ENCODE data around the gene RMDN2. TPM values are rescaled to one million over a fixed set of nuclear protein-coding genes. Genes with fewer than 3 reads are reported as not detected.

The RMDN2 gene
- total RNA-seq, 1 experiment from 2014 or later: 4.7 TPM

DNA sequence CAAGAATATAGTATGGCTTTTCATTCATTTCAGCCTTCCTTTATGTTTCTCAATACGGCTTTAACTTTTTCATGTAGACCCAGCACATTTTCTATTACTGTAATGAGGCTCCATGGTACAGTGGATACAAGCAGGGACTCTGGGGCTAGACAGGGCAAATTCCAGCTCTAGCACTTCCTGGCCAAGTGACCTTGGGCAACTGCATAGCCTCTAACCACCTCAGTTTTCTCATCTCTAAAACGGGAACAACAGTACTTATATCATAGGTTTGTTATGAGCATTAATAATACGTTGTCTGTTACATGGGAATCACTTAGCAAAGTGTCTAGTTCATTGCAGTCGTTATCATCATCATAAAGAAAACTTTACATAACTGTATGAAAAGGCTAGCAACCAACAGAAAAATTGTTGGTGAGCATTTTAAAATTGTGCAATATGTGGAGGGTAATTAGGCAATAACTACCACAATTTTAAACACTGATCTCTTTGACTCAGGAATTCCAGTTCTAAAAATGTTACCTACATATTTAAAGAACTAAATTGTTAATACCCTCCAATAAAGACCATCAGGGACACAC lies 13.7 kb upstream of the RMDN2 start:
- H3K27me3 Mint-ChIP-seq (ENCODE audit: unreplicated experiment): no peaks in the 10 kb centered on the region
- H3K4me1 Mint-ChIP-seq (ENCODE audit: low read depth, unreplicated experiment): peaks cover 3% of the 10 kb centered on the region
- BruUV-seq (replicated peaks): no TSS peak
- no peak overlapping the region for H3K4me3 Mint-ChIP-seq (ENCODE audit: low read depth, unreplicated experiment)
- CTCF ChIA-PET: no interaction called here
- no peaks in the 10 kb centered on the region for H3K36me3 Mint-ChIP-seq (ENCODE audit: insufficient read depth, unreplicated experiment)
- intact Hi-C loops (cut with micrococcal nuclease; ENCODE audit: unreplicated experiment): no loop called here
- TF ChIP-seq, protein P1, sequence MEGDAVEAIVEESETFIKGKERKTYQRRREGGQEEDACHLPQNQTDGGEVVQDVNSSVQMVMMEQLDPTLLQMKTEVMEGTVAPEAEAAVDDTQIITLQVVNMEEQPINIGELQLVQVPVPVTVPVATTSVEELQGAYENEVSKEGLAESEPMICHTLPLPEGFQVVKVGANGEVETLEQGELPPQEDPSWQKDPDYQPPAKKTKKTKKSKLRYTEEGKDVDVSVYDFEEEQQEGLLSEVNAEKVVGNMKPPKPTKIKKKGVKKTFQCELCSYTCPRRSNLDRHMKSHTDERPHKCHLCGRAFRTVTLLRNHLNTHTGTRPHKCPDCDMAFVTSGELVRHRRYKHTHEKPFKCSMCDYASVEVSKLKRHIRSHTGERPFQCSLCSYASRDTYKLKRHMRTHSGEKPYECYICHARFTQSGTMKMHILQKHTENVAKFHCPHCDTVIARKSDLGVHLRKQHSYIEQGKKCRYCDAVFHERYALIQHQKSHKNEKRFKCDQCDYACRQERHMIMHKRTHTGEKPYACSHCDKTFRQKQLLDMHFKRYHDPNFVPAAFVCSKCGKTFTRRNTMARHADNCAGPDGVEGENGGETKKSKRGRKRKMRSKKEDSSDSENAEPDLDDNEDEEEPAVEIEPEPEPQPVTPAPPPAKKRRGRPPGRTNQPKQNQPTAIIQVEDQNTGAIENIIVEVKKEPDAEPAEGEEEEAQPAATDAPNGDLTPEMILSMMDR (IDR thresholded peaks at IDR 0.05; ENCODE audit: unreplicated experiment): no peak
- H3K9me3 Mint-ChIP-seq (ENCODE audit: low read depth, unreplicated experiment): no peaks in the 10 kb centered on the region
- H3K27ac Mint-ChIP-seq (ENCODE audit: unreplicated experiment): no peak overlapping the region
- no peak for DNase-seq

DNA sequence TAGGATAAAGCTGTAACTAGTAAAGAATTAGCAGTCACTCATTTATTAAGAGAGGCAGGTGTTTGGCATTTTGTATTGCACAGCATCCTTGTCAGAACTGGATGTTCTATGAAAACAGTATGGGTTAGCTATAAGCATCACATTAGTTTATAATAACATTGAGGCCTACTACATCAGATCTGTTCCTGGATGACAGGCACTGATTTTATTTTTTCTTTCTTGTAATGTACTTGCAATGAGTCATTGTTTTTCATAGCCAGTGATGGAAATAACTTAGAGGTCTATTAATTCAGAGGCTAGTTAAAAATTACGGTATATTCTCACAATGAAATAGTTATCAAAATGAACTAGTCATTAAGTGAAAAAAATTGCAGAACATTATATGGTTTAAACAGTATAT lies 13.0 kb upstream of the RMDN2 start:
- no peaks in the 10 kb centered on the region for H3K9me3 Mint-ChIP-seq (ENCODE audit: low read depth, unreplicated experiment)
- no TSS peak for BruUV-seq (replicated peaks)
- H3K36me3 Mint-ChIP-seq (ENCODE audit: insufficient read depth, unreplicated experiment): no peaks in the 10 kb centered on the region
- DNase-seq: no peak
- no peak overlapping the region for H3K27ac Mint-ChIP-seq (ENCODE audit: unreplicated experiment)
- H3K4me3 Mint-ChIP-seq (ENCODE audit: low read depth, unreplicated experiment): no peak overlapping the region
- H3K4me1 Mint-ChIP-seq (ENCODE audit: low read depth, unreplicated experiment): peaks cover 9% of the 10 kb centered on the region
- H3K27me3 Mint-ChIP-seq (ENCODE audit: unreplicated experiment): no peaks in the 10 kb centered on the region
- intact Hi-C loops (cut with micrococcal nuclease; ENCODE audit: unreplicated experiment): no loop called here
- TF ChIP-seq, protein P1 (IDR thresholded peaks at IDR 0.05; ENCODE audit: unreplicated experiment): no peak
- CTCF ChIA-PET: no interaction called here

DNA sequence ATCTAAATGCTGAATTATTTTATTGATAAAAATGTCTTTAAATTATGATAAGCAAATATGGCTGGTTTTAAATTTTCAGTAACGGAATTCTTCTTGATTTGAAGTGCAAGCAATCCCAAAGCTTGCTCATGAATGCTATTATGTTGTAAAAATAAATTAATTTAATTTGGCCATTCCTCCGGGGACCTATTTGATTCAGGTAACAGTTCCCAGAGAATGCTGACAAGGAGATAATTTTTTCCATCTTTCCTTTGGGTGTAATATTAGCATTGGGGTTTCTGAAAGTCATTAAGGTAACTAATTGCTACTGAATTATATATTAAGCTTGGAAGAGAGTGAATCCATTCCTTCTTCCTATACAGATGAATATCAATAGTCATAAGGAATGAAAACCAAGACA lies 12.5 kb upstream of the RMDN2 start:
- DNase-seq: no peak
- no peak overlapping the region for H3K27ac Mint-ChIP-seq (ENCODE audit: unreplicated experiment)
- no TSS peak for BruUV-seq (replicated peaks)
- no peaks in the 10 kb centered on the region for H3K9me3 Mint-ChIP-seq (ENCODE audit: low read depth, unreplicated experiment)
- H3K36me3 Mint-ChIP-seq (ENCODE audit: insufficient read depth, unreplicated experiment): no peaks in the 10 kb centered on the region
- H3K4me3 Mint-ChIP-seq (ENCODE audit: low read depth, unreplicated experiment): no peak overlapping the region
- H3K27me3 Mint-ChIP-seq (ENCODE audit: unreplicated experiment): no peaks in the 10 kb centered on the region
- intact Hi-C loops (cut with micrococcal nuclease; ENCODE audit: unreplicated experiment): no loop called here
- CTCF ChIA-PET: no interaction called here
- peaks cover 15% of the 10 kb centered on the region for H3K4me1 Mint-ChIP-seq (ENCODE audit: low read depth, unreplicated experiment)
- TF ChIP-seq, protein P1 (IDR thresholded peaks at IDR 0.05; ENCODE audit: unreplicated experiment): no peak

DNA sequence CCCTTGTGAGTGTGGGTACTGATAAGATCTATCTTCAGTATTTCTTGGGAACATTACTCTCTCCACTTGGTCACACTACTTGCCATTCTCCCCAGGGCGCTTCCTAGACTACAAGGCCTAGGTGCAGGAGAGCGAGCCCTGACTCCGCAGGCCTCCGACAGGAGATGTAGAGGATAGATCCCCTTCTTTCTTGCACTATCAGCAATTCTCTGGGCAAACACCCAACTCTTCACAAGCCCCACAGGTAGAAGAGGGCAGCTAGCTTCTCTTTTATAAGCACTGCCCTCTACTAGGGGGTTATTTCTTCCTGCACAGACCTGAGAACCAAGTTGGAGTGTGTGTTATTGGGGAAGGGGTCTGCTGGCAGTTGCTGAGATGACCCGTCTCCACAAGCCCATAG lies 10.7 kb upstream of the RMDN2 start:
- intact Hi-C loops (cut with micrococcal nuclease; ENCODE audit: unreplicated experiment): no loop called here
- H3K9me3 Mint-ChIP-seq (ENCODE audit: low read depth, unreplicated experiment): no peaks in the 10 kb centered on the region

More for the DNA sequence above, 10.7 kb upstream of the RMDN2 start:
- H3K4me1 Mint-ChIP-seq (ENCODE audit: low read depth, unreplicated experiment): peaks cover 32% of the 10 kb centered on the region
- TF ChIP-seq, protein P1 (IDR thresholded peaks at IDR 0.05; ENCODE audit: unreplicated experiment): no peak
- no peak overlapping the region for H3K27ac Mint-ChIP-seq (ENCODE audit: unreplicated experiment)
- CTCF ChIA-PET: no interaction called here
- DNase-seq: no peak
- H3K36me3 Mint-ChIP-seq (ENCODE audit: insufficient read depth, unreplicated experiment): peaks cover 6% of the 10 kb centered on the region
- H3K27me3 Mint-ChIP-seq (ENCODE audit: unreplicated experiment): no peaks in the 10 kb centered on the region
- BruUV-seq (replicated peaks): no TSS peak
- H3K4me3 Mint-ChIP-seq (ENCODE audit: low read depth, unreplicated experiment): no peak overlapping the region
